HEK293T (cell line): ENCODE measurements around the gene HEPHL1.
"Not testable (repeated sequence)": the region's sequence is repeated elsewhere in the genome, so short reads cannot be mapped to it uniquely, and the experiment has no call there.

Experiments
- ELF4 ChIP-seq: fragments of 450-650 bp; IDR thresholded peaks from 2 replicates; pipeline ENCODE4 v1.6.1; 2017; ENCODE audit warnings: antibody characterized with exemption
- HDGF ChIP-seq: fragments of 450-650 bp; IDR thresholded peaks from 2 replicates; pipeline ENCODE4 v1.6.1; 2017; ENCODE audit warnings: antibody characterized with exemption, borderline replicate concordance
- PKNOX1 ChIP-seq: fragments of 450-650 bp; IDR thresholded peaks from 2 replicates; pipeline ENCODE4 v1.6.1; 2016
- SP1 ChIP-seq: fragments of 450-650 bp; IDR thresholded peaks from 2 replicates; pipeline ENCODE4 v1.6.1; 2017
- SUZ12 ChIP-seq: fragments of 450-650 bp; IDR thresholded peaks from 2 replicates; pipeline ENCODE4 v1.6.1; 2016; ENCODE audit warnings: mild to moderate bottlenecking

GRCh38 chr11:94119676-94120075 lies 98.5 kb downstream of the HEPHL1 start:
- not testable (repeated sequence) for TF ChIP-seq SUZ12, HDGF, PKNOX1, ELF4, SP1
